Measurements from ENCODE around the gene KLK4.

GRCh38 chr19:50947123-50947522 lies 35.9 kb upstream of the KLK4 start:
- TF ChIP-seq POLR2A (IDR thresholded peaks at IDR 0.05; ENCODE audit: low read depth, low read length) (no peak), POLR2AphosphoS5 (IDR thresholded peaks at IDR 0.05; ENCODE audit: low read depth, low read length) (no peak), TAF1 (IDR thresholded peaks at IDR 0.05; ENCODE audit: low read depth, low read length) (no peak), SPI1 (IDR thresholded peaks at IDR 0.05; ENCODE audit: low read depth, low read length) (no peak)
